Gastroesophageal sphincter (tissue), 3 donors: ENCODE data around the gene TNK2.
"Not testable (repeated sequence)": the region's sequence is repeated elsewhere in the genome, so short reads cannot be mapped to it uniquely, and the experiment has no call there.

ENCODE experiments used
- CTCF ChIP-seq, 4 experiments: fragments of 200-600 bp in 2 of 4; fragments of 450-650 bp in 2 of 4; sonication (generic) in 1 of 4; IDR thresholded peaks; one replicate each; pipeline ENCODE4 v1.5.1; 2017 to 2019; ENCODE audit warnings: antibody characterized with exemption in 4 of 4, mild to moderate bottlenecking in 2 of 4, moderate library complexity in 2 of 4
- POLR2A ChIP-seq, 2 donors: fragments of 450-650 bp; IDR thresholded peaks; one replicate each; pipeline ENCODE4 v1.6.1; 2017; ENCODE audit warnings: antibody characterized with exemption in 2 of 2, mild to moderate bottlenecking in 2 of 2, moderate library complexity in 1 of 2

GRCh38 chr3:195954752-195955119, 46.4 kb upstream of the TNK2 start:
- not testable (repeated sequence) for TF ChIP-seq CTCF, POLR2A (IDR thresholded peaks at IDR 0.05)
